ENCODE results near the gene RASGRF1. TPM values are rescaled to one million over a fixed set of nuclear protein-coding genes. Genes with fewer than 3 reads are reported as not detected.

RASGRF1 gene
- total and polyA plus RNA-seq, 2 experiments from 2014 or later: 0.05 to 0.24 TPM

DNA sequence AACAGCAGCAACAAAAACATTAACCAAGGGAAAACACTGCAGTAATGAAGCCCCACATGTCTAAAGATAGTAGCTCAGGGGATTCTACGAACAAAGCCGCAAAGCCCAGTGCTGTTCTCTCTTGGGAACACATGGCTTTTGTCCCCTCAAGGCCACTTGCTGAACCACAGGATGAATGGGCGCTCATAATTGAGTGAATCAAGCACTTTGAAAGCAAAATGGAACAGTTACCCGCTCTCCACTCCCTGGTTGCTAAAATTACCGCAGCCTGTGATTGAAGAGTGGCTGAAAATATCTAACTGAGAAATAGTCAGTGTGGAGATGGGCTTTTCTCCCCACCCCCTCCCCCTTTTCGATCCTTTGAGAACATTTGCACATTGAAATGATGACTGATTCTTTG is 39.6 kb downstream of the RASGRF1 start:
- Mint-ChIP-seq H3K27ac (no peak overlapping the region), H3K36me3 (ENCODE audit: low read depth) (no peaks in the 10 kb centered on the region), H3K27me3 (ENCODE audit: insufficient read depth, low read depth, poor library complexity) (peaks cover 7% of the 10 kb centered on the region), H3K4me1 (no peaks in the 10 kb centered on the region; the same call in 2 of the 3 replicates), H3K9me3 (no peaks in the 10 kb centered on the region; the same call in 2 of the 3 replicates), H3K4me3 (no peak overlapping the region)
- H3F3A ChIP-seq (replicated peaks; ENCODE audit: low read depth): no peaks in the 10 kb centered on the region
- H4K20me1 ChIP-seq (replicated peaks; ENCODE audit: insufficient read depth): no peaks in the 10 kb centered on the region
- ATAC-seq (no peak), DNase-seq (ENCODE audit: low spot score) (no peak)
- no peaks in the 10 kb centered on the region for H3K27me3 ChIP-seq (ENCODE audit: insufficient read depth)
- H3K9me2 ChIP-seq (ENCODE audit: insufficient read depth): no peaks in the 10 kb centered on the region
- no peak overlapping the region for H3K27ac ChIP-seq (ENCODE audit: low read depth)
- no peaks in the 10 kb centered on the region for H3K79me2 ChIP-seq (replicated peaks; ENCODE audit: insufficient read depth)
- H3K4me2 ChIP-seq: no peak overlapping the region
- no peak overlapping the region for H3K4me3 ChIP-seq
- H3K4me1 ChIP-seq (ENCODE audit: insufficient read depth): no peaks in the 10 kb centered on the region
- no peaks in the 10 kb centered on the region for H3K36me3 ChIP-seq (ENCODE audit: insufficient read depth)
- H2AFZ ChIP-seq: no peak overlapping the region
- TF ChIP-seq, protein P1, sequence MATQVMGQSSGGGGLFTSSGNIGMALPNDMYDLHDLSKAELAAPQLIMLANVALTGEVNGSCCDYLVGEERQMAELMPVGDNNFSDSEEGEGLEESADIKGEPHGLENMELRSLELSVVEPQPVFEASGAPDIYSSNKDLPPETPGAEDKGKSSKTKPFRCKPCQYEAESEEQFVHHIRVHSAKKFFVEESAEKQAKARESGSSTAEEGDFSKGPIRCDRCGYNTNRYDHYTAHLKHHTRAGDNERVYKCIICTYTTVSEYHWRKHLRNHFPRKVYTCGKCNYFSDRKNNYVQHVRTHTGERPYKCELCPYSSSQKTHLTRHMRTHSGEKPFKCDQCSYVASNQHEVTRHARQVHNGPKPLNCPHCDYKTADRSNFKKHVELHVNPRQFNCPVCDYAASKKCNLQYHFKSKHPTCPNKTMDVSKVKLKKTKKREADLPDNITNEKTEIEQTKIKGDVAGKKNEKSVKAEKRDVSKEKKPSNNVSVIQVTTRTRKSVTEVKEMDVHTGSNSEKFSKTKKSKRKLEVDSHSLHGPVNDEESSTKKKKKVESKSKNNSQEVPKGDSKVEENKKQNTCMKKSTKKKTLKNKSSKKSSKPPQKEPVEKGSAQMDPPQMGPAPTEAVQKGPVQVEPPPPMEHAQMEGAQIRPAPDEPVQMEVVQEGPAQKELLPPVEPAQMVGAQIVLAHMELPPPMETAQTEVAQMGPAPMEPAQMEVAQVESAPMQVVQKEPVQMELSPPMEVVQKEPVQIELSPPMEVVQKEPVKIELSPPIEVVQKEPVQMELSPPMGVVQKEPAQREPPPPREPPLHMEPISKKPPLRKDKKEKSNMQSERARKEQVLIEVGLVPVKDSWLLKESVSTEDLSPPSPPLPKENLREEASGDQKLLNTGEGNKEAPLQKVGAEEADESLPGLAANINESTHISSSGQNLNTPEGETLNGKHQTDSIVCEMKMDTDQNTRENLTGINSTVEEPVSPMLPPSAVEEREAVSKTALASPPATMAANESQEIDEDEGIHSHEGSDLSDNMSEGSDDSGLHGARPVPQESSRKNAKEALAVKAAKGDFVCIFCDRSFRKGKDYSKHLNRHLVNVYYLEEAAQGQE (IDR thresholded peaks at IDR 0.05; ENCODE audit: unreplicated experiment): no peak
- no peak for TF ChIP-seq POLR2AphosphoS5 (IDR thresholded peaks at IDR 0.05; ENCODE audit: low read depth)
- TF ChIP-seq CREB1 (CRISPR knock-in tag; IDR thresholded peaks at IDR 0.05; ENCODE audit: low read depth): no peak
- no peak for TF ChIP-seq ZNF114 (CRISPR knock-in tag; IDR thresholded peaks at IDR 0.05)
- TF ChIP-seq, protein P2, sequence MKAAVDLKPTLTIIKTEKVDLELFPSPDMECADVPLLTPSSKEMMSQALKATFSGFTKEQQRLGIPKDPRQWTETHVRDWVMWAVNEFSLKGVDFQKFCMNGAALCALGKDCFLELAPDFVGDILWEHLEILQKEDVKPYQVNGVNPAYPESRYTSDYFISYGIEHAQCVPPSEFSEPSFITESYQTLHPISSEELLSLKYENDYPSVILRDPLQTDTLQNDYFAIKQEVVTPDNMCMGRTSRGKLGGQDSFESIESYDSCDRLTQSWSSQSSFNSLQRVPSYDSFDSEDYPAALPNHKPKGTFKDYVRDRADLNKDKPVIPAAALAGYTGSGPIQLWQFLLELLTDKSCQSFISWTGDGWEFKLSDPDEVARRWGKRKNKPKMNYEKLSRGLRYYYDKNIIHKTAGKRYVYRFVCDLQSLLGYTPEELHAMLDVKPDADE (IDR thresholded peaks at IDR 0.05): no peak
- TF ChIP-seq JUNB (IDR thresholded peaks at IDR 0.05; ENCODE audit: unreplicated experiment): no peak
- TF ChIP-seq STAT1 (IDR thresholded peaks at IDR 0.05; ENCODE audit: unreplicated experiment): no peak
- no peak for TF ChIP-seq EZH2phosphoT487 (IDR thresholded peaks at IDR 0.05; ENCODE audit: unreplicated experiment)
- TF ChIP-seq EZH2 (IDR thresholded peaks at IDR 0.05; ENCODE audit: low read depth, unreplicated experiment): no peak
- no peak for TF ChIP-seq ZNF331 (CRISPR knock-in tag; IDR thresholded peaks at IDR 0.05; ENCODE audit: low read depth)
- TF ChIP-seq NANOG (IDR thresholded peaks at IDR 0.05; ENCODE audit: borderline replicate concordance): no peak
- TF ChIP-seq, protein P3, sequence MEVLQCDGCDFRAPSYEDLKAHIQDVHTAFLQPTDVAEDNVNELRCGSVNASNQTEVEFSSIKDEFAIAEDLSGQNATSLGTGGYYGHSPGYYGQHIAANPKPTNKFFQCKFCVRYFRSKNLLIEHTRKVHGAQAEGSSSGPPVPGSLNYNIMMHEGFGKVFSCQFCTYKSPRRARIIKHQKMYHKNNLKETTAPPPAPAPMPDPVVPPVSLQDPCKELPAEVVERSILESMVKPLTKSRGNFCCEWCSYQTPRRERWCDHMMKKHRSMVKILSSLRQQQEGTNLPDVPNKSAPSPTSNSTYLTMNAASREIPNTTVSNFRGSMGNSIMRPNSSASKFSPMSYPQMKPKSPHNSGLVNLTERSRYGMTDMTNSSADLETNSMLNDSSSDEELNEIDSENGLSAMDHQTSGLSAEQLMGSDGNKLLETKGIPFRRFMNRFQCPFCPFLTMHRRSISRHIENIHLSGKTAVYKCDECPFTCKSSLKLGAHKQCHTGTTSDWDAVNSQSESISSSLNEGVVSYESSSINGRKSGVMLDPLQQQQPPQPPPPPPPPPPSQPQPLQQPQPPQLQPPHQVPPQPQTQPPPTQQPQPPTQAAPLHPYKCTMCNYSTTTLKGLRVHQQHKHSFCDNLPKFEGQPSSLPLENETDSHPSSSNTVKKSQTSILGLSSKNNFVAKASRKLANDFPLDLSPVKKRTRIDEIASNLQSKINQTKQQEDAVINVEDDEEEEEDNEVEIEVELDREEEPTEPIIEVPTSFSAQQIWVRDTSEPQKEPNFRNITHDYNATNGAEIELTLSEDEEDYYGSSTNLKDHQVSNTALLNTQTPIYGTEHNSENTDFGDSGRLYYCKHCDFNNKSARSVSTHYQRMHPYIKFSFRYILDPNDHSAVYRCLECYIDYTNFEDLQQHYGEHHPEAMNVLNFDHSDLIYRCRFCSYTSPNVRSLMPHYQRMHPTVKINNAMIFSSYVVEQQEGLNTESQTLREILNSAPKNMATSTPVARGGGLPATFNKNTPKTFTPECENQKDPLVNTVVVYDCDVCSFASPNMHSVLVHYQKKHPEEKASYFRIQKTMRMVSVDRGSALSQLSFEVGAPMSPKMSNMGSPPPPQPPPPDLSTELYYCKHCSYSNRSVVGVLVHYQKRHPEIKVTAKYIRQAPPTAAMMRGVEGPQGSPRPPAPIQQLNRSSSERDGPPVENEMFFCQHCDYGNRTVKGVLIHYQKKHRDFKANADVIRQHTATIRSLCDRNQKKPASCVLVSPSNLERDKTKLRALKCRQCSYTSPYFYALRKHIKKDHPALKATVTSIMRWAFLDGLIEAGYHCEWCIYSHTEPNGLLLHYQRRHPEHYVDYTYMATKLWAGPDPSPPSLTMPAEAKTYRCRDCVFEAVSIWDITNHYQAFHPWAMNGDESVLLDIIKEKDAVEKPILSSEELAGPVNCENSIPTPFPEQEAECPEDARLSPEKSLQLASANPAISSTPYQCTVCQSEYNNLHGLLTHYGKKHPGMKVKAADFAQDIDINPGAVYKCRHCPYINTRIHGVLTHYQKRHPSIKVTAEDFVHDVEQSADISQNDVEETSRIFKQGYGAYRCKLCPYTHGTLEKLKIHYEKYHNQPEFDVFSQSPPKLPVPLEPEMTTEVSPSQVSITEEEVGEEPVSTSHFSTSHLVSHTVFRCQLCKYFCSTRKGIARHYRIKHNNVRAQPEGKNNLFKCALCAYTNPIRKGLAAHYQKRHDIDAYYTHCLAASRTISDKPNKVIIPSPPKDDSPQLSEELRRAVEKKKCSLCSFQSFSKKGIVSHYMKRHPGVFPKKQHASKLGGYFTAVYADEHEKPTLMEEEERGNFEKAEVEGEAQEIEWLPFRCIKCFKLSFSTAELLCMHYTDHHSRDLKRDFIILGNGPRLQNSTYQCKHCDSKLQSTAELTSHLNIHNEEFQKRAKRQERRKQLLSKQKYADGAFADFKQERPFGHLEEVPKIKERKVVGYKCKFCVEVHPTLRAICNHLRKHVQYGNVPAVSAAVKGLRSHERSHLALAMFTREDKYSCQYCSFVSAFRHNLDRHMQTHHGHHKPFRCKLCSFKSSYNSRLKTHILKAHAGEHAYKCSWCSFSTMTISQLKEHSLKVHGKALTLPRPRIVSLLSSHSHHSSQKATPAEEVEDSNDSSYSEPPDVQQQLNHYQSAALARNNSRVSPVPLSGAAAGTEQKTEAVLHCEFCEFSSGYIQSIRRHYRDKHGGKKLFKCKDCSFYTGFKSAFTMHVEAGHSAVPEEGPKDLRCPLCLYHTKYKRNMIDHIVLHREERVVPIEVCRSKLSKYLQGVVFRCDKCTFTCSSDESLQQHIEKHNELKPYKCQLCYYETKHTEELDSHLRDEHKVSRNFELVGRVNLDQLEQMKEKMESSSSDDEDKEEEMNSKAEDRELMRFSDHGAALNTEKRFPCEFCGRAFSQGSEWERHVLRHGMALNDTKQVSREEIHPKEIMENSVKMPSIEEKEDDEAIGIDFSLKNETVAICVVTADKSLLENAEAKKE (CRISPR knock-in tag; IDR thresholded peaks at IDR 0.05): no peak

Data from GM23338 (cell line).